OCI-M2 (cell line): ENCODE results near the gene FBRS.
"Not testable (repeated sequence)": the region's sequence is repeated elsewhere in the genome, so short reads cannot be mapped to it uniquely, and the experiment has no call there.

Source experiments
- DNase-seq: peaks from one replicate; lab custom pipeline; 2025; ENCODE audit not compliant: unreplicated experiment; lab: John Stamatoyannopoulos, UW

Gene FBRS

GRCh38 chr16:30657866-30658730, at the start of gene FBRS:
TSS of gene FBRS (plus strand) at chr16:30658431. CDS start at chr16:30659519, 1,088 bp downstream.
- peak; percentile 91 for DNase-seq

DNA sequence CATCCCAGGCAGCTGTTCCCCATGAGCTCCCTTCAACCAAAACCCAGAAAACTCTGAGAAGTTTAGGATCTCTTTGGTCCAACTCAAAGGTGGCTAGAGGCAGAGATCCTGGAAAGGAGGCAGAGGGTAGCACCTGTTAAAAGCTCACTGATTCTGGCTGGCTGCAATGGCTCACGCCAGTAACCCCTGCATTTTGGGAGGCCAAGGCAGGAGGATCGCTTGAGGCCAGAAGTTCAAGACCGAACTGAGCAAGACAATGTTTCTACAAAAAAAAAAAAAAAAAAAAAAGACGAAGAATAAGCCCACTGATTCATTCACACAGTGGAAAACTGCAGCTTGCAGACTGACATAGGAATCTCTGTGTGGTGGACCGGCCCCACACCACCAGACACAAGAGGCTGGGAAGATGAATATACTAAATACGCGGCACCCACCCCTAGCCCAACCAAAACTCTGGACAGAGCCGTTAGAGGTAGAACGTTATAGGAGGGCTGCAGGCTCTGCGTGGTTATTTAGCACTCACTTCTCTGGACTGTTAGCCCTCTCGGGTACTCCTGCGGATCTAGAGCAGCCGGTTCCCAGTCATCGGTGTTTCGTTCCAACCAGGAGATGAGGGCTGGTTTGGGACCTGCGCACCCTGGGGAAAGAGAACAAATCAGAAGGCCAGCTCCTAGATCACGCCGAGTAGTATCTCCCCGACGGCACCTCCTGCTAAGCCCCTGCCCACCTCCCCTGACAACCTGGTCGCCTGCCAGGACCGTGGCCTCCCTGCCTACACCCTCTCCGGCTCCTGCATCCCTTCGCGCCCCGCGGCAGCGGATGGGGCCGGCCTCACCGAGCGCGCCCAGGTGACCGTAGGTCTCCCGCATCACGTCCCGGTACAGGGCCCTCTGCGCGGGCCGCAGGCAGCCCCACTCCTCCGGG, 49.0 kb upstream of the FBRS start:
- no peak for DNase-seq

DNA sequence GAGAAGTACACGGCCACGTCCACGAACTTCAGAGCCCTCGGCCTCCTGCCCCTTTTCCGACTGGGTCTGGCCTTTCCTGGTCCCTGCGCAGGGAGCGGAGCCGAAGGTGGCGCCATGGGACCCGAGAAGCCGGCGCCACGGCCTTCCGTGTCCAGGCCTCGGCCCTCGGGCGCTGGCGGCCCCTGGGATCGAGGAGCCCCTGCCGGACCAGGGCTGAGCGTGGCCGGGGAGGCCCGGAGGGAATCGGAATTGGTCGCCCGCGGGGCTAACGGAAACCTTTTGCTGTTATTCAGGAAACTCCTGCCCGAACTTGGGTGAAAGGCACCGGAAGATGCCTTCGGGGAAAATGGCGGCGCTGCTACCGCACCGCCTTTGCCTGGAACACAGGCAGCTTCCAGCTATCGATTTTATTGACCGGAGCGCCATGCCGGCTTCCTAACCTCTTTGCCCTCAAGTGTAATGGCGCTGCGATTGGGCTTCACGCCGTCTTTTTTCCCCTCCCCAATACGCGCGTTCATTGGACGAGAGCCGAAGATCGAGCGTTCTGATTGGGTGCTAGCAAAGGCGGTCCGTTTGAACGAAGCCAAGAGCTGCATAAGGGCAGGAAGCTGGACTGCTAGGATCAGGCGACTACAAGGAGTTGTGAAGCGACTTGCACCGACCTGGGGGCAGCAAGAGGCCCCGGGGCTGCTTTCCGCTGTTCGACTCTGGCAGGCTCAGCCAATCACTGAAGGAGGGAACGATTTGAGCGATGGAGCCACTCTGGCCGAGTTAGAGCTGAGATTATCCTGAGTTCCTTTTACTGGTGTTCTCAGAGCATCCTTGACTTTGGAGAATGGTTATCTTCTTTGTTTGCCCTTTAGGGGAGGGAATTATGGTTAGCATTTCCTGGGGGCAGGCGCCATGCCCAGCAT, 48.0 kb upstream of the FBRS start, which contains the start of gene ZNF689:
Gene ZNF689 (minus strand): TSS at position 464 of the 914 bp plus-strand sequence. CDS start 348 bp downstream, at position 116.
- DNase-seq, result peak; percentile 74

- DNase-seq, result no peak
These were observed 42.7 kb upstream of the FBRS start for GRCh38 chr16:30615358-30616091.

DNA sequence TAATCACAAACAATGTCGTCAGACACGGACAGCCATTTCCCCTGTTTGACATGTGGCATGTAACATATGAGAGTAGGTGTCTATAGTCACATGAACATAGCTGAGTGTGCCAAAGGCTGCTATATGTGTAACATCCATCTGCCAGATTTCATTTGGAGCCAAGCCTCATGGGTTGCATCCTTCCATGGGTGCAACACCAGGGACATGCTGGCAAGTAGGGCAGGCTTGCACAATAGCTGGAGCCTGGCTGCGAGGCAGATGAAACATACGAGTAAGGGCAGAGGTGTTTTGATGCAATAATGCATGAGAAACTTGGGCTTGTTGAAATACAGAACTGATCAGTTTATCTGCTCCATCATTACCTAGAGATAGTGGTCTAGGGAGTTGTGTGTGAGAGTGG, 39.0 kb upstream of the FBRS start:
- DNase-seq, result no peak

GRCh38 chr16:30619638-30620037, 38.6 kb upstream of the FBRS start:
- DNase-seq, result no peak

GRCh38 chr16:30620169-30620568, 38.1 kb upstream of the FBRS start:
- DNase-seq, result no peak

- DNase-seq, result no peak
These were observed 36.5 kb upstream of the FBRS start for GRCh38 chr16:30621765-30622164.

DNA sequence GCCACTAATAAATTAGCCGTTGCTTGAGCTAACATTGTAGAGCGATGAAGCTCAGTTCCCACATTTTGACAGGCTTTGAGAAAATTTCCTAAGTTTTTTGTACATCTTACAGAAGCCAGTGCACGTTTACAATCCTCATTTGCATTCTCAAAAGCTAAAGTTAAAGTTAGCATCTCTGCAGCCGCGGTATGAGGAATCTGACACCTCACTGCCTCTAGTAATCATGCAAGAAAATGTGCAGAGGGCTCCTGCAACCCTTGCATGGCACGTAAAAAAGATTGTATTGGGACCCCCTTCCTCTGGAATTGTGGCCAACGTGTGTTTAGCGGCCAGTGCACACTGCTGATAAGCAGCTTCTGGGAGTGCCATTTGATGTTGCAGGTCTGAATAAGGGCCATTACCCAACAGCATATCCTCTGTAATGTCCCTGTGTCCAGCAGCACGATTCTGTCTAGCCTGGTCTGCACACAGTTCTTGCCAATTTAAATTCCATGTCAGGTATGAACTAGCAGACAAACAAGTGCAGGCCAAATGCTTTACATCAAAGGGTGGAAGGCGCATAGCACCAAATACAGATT, 35.7 kb upstream of the FBRS start:
- no peak for DNase-seq

GRCh38 chr16:30623536-30624283, 34.5 kb upstream of the FBRS start:
- no peak for DNase-seq

DNA sequence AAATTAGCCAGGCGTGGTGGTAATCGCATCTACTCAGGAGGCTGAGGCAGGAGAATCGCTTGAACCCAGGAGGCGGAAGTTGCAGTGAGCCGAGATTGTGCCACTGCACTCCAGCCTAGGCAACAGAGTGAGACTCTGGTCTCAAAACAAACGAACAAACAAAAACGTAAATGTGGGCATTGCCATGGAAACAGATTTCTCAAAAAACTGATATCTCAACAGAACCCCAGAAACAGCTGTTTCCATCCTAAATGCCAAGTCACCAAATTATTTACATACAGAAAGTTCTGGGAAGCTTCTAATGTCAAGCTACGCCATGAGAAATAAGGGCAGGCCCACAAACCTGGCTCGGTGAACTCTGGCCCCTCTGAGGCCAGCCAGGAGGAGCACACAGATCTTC, 32.0 kb upstream of the FBRS start:
- no peak for DNase-seq

- DNase-seq, result peak; percentile 35
These were observed 29.3 kb upstream of the FBRS start for GRCh38 chr16:30628628-30629540.

- DNase-seq, result not testable (repeated sequence)
These were observed 25.8 kb upstream of the FBRS start for GRCh38 chr16:30632454-30632853.

GRCh38 chr16:30633526-30633925, 24.7 kb upstream of the FBRS start:
- no peak for DNase-seq

DNA sequence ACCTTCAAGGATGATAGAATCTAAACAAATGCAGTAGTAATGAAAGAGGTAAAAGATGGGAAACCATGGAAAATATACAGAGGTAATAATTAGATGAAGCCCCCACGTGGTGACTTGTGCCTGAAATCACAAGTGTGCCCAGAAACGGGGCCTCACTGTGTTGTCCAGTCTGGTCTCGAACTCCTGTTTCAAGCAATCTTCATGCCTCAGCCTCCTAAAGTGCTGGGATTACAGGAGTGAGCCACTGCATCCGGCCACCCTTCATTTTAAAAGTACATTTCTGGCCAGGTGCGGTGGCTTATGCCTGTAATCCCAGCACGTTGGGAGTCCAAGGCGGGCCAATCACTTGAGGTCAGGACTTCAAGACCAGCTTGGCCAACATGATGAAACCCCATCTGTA, 21.6 kb upstream of the FBRS start:
- DNase-seq, result no peak

- DNase-seq, result not testable (repeated sequence)
These were observed 21.1 kb upstream of the FBRS start for GRCh38 chr16:30637139-30637538.

GRCh38 chr16:30637944-30638343, 20.3 kb upstream of the FBRS start:
- DNase-seq, result no peak
